Calu3 (cell line): Measurements from ENCODE around the gene PARD3. TPM values are rescaled to one million over a fixed set of nuclear protein-coding genes. Genes with fewer than 3 reads are reported as not detected.

ENCODE experiments used
- BruUV-seq: library from RNA; stranded (reverse); fragments of 400-500 nt; replicated peaks from 2 replicates; lab custom pipeline; 2021; lab: Mats Ljungman, UMichigan
- CTCF ChIA-PET: fragments of 300-600 bp; sonication (Branson Sonifier 250); formaldehyde crosslinking; loops from one replicate; lab custom pipeline; 2022; ENCODE audit warnings: antibody characterized with exemption; lab: Charles Lee
- DNase-seq: peaks from one replicate; pipeline ENCODE4 v3.0.0; 2022
- H3K27ac Mint-ChIP-seq: one replicate; pipeline ENCODE4 v1.8.0; 2022; ENCODE audit warnings: mixed read lengths; ENCODE audit not compliant: unreplicated experiment
- H3K27me3 Mint-ChIP-seq: one replicate; pipeline ENCODE4 v1.8.0; 2022; ENCODE audit warnings: mixed read lengths; ENCODE audit not compliant: unreplicated experiment
- H3K36me3 Mint-ChIP-seq: one replicate; pipeline ENCODE4 v1.8.0; 2022; ENCODE audit warnings: mild to moderate bottlenecking, moderate library complexity, mixed read lengths; ENCODE audit not compliant: insufficient read depth, unreplicated experiment
- H3K4me1 Mint-ChIP-seq: one replicate; pipeline ENCODE4 v1.8.0; 2022; ENCODE audit warnings: mild to moderate bottlenecking, low read depth, mixed read lengths; ENCODE audit not compliant: unreplicated experiment
- H3K4me3 Mint-ChIP-seq: one replicate; pipeline ENCODE4 v1.8.0; 2022; ENCODE audit warnings: mild to moderate bottlenecking, low read depth, moderate library complexity, mixed read lengths; ENCODE audit not compliant: unreplicated experiment
- H3K9me3 Mint-ChIP-seq: one replicate; pipeline ENCODE4 v1.8.0; 2022; ENCODE audit warnings: low read depth, mixed read lengths; ENCODE audit not compliant: unreplicated experiment
- CTCF ChIP-seq: fragments of 200-600 bp; IDR thresholded peaks from one replicate; pipeline ENCODE4 v1.8.0; 2022; ENCODE audit warnings: antibody characterized with exemption; ENCODE audit not compliant: unreplicated experiment
- intact Hi-C: fragments of 100-400 bp; cut with micrococcal nuclease; formaldehyde crosslinking; loops from one replicate; pipeline ENCODE4 v1.10.0; 2022; ENCODE audit not compliant: unreplicated experiment
- total RNA-seq: library from RNA; stranded (reverse); gene quantifications from 2 replicates; pipeline ENCODE4 v1.2.3, GENCODE V29; 2022

The PARD3 gene
- total RNA-seq, 1 experiment from 2014 or later, result 62.4 TPM

- Mint-ChIP-seq H3K36me3 (no peaks in the 10 kb centered on the region), H3K27me3 (no peaks in the 10 kb centered on the region), H3K4me3 (peak overlapping the region; percentile 60), H3K27ac (peak overlapping the region; percentile 38), H3K4me1 (peaks cover 76% of the 10 kb centered on the region), H3K9me3 (no peaks in the 10 kb centered on the region)
- no TSS peak for BruUV-seq
- DNase-seq, result peak; percentile 60
- intact Hi-C loops, result no loop called here
- no peak for TF ChIP-seq CTCF
- CTCF ChIA-PET, result interaction anchor here (0.6 to 1.3 kb wide), 5 partner anchors 14 to 115 kb away, joined by 3 to 6 read pairs (median 4); no protein-coding TSS in a partner anchor
Measured at GRCh38 chr10:34739915-34740314, 75.2 kb downstream of the PARD3 start.

GRCh38 chr10:34737772-34738169 lies 77.3 kb downstream of the PARD3 start:
- TF ChIP-seq CTCF, result no peak
- peak overlapping the region; percentile 77 for H3K27ac Mint-ChIP-seq
- peaks cover 61% of the 10 kb centered on the region for H3K4me1 Mint-ChIP-seq
- CTCF ChIA-PET, result interaction anchor here (0.6 to 1.3 kb wide), 5 partner anchors 13 to 97 kb away, joined by 3 to 5 read pairs (median 4); no protein-coding TSS in a partner anchor
- no peaks in the 10 kb centered on the region for H3K27me3 Mint-ChIP-seq
- H3K4me3 Mint-ChIP-seq, result peak overlapping the region; percentile 46
- no TSS peak for BruUV-seq
- H3K9me3 Mint-ChIP-seq, result no peaks in the 10 kb centered on the region
- DNase-seq, result no peak
- intact Hi-C loops, result no loop called here
- no peaks in the 10 kb centered on the region for H3K36me3 Mint-ChIP-seq

GRCh38 chr10:34736976-34737771 lies 77.9 kb downstream of the PARD3 start:
- peaks cover 61% of the 10 kb centered on the region for H3K4me1 Mint-ChIP-seq
- DNase-seq, result no peak
- H3K9me3 Mint-ChIP-seq, result no peaks in the 10 kb centered on the region
- BruUV-seq, result no TSS peak
- peak overlapping the region; percentile 77 for H3K27ac Mint-ChIP-seq
- CTCF ChIA-PET, result interaction anchor here (0.6 to 1.3 kb wide), 6 partner anchors 12 to 97 kb away, joined by 3 to 5 read pairs (median 4); no protein-coding TSS in a partner anchor
- no peaks in the 10 kb centered on the region for H3K27me3 Mint-ChIP-seq
- H3K4me3 Mint-ChIP-seq, result peak overlapping the region; percentile 46
- TF ChIP-seq CTCF, result no peak
- no peaks in the 10 kb centered on the region for H3K36me3 Mint-ChIP-seq
- intact Hi-C loops, result no loop called here

GRCh38 chr10:34734918-34735317 lies 80.2 kb downstream of the PARD3 start:
- Mint-ChIP-seq H3K9me3 (no peaks in the 10 kb centered on the region), H3K27ac (no peak overlapping the region), H3K36me3 (no peaks in the 10 kb centered on the region), H3K27me3 (no peaks in the 10 kb centered on the region), H3K4me1 (peaks cover 59% of the 10 kb centered on the region), H3K4me3 (no peak overlapping the region)
- no TSS peak for BruUV-seq
- no peak for TF ChIP-seq CTCF
- DNase-seq, result no peak
- intact Hi-C loops, result no loop called here
- CTCF ChIA-PET, result no interaction called here
